ENCODE results near the gene LAMC3.

LAMC3 gene

DNA sequence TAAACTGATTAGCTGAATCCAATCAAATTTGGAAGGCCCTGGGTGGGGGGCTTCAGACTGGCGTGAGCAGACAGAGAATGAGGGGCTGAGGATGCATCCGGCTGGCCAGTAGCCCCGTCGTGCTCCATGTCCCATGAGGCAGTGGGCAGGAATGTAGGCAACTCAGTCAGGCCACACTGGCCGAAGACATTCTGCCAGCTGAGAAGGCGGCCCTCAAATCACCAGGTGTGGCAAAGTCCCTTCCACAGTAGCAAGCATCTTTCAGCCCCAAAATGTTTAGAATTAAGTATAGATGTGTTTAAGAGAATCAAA, 25.7 kb upstream of the LAMC3 start:
- TF ChIP-seq CTCF (IDR thresholded peaks at IDR 0.05; ENCODE audit: low read depth, low read length, missing control alignments) = no peak
- H3K4me3 ChIP-seq (replicated peaks; ENCODE audit: low read depth, low read length) = no peak overlapping the region
- no peak for DNase-seq (ENCODE audit: extremely low read depth, low read depth)

- no peak overlapping the region for H3K4me3 ChIP-seq (replicated peaks; ENCODE audit: low read depth, low read length)
- no peak for DNase-seq (ENCODE audit: extremely low read depth, low read depth)
These were observed 25.0 kb upstream of the LAMC3 start for GRCh38 chr9:130983970-130984369.

GRCh38 chr9:130984521-130984920, 24.5 kb upstream of the LAMC3 start:
- no peak for DNase-seq (ENCODE audit: extremely low read depth, low read depth)
- TF ChIP-seq CTCF (IDR thresholded peaks at IDR 0.05; ENCODE audit: low read depth, low read length, missing control alignments) = no peak
- no peak overlapping the region for H3K4me3 ChIP-seq (replicated peaks; ENCODE audit: low read depth, low read length)

More at GRCh38 chr9:130983970-130984369, 25.0 kb upstream of the LAMC3 start:
- no peak for TF ChIP-seq CTCF (IDR thresholded peaks at IDR 0.05; ENCODE audit: low read depth, low read length, missing control alignments)

DNA sequence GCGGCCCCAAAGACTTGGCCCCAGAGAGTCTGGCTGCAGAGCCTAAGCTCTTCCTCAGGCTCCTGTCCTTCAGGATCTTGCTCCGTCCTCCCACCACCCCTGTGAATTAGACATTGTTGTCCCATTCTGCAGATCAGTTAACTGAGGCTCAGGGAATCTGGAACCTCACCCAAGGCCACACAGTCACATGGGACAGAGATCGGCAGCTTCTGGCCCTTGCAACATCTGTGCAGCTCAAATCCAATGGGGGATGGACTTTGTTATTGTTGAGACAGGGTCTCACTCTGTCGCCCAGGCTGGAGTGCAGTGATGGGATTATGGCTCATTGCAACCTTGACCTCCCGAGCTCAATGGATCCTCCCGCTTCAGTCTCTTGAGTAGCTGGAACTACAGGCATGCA, 23.9 kb upstream of the LAMC3 start:
- no peak overlapping the region for H3K4me3 ChIP-seq (replicated peaks; ENCODE audit: low read depth, low read length)
- TF ChIP-seq CTCF (IDR thresholded peaks at IDR 0.05; ENCODE audit: low read depth, low read length, missing control alignments) = no peak
- no peak for DNase-seq (ENCODE audit: extremely low read depth, low read depth)

DNA sequence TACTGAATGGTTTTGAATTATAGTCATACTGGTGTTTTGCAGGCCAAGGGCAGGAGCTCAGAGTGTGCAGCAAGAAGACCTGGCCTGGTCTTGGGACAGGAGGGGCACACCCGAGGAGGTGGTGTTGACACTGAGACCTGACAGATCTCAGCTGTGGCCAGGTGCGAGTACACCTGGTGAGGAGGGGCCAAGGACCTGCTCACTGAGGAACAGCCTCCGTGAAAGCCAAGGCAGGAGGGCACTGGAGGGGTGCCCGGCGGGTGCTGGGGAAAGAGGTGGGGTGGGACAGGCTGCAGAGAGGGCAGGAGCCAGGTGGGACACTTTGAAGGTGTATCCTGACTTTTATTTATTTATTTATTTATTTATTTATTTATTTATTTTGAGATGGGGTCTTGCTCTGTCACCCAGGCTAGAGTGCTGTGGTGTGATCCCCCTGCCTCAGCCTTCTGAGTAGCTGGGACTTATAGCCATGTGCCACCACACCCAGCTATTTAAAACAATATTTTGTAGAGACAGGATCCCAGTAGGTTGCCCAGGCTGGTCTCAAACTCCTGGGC, 23.3 kb upstream of the LAMC3 start:
- H3K4me3 ChIP-seq (replicated peaks; ENCODE audit: low read depth, low read length) = no peak overlapping the region
- DNase-seq (ENCODE audit: extremely low read depth, low read depth) = no peak
- TF ChIP-seq CTCF (IDR thresholded peaks at IDR 0.05; ENCODE audit: low read depth, low read length, missing control alignments) = no peak

DNA sequence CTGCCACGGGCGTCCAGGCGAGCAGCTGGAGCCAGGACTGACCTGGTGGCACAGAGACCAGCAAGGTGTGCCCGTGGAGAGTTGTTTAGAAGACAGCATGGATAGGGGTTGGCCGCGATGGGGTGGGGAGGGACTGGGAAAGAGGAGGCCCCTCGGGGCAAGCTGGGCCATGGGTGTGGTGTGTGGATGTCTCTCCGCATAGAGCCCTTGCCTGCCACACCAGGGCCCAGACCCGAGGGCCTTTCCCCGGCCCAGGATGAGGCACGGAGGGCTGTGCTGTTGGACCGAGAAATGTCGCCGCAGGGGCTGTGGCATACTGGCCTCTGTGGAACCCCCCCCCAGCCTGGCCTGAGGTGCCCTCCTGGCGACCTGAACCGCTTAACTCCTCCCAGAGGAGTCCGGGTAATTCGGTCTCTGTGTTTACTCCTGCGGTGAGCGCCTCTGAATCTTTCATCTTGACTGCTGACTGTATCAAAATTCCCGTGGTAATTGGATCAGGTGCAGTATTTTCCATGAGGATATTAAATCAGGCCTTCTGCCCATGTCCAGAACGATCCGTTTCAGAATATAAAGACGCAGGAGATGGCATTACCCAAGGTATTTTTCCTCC, 22.5 kb upstream of the LAMC3 start:
- no peak for TF ChIP-seq CTCF (IDR thresholded peaks at IDR 0.05; ENCODE audit: low read depth, low read length, missing control alignments)
- no peak for DNase-seq (ENCODE audit: extremely low read depth, low read depth)

GRCh38 chr9:130987054-130987453, 21.9 kb upstream of the LAMC3 start:
- H3K4me3 ChIP-seq (replicated peaks; ENCODE audit: low read depth, low read length) = no peak overlapping the region
- TF ChIP-seq CTCF (IDR thresholded peaks at IDR 0.05; ENCODE audit: low read depth, low read length, missing control alignments) = no peak
- DNase-seq (ENCODE audit: extremely low read depth, low read depth) = no peak

More for the DNA sequence above, 22.5 kb upstream of the LAMC3 start:
- no peak overlapping the region for H3K4me3 ChIP-seq (replicated peaks; ENCODE audit: low read depth, low read length)

Measured in HFF-Myc (cell line).